ENCODE measurements around the gene PLA2G15. TPM values are rescaled to one million over a fixed set of nuclear protein-coding genes. Genes with fewer than 3 reads are reported as not detected.

PLA2G15 gene
- total and polyA plus RNA-seq, 2 of the 13 experiments (the other 11 are each of a cell fraction or from before 2014, with no cell fraction given): 14.4 to 23.7 TPM

DNA sequence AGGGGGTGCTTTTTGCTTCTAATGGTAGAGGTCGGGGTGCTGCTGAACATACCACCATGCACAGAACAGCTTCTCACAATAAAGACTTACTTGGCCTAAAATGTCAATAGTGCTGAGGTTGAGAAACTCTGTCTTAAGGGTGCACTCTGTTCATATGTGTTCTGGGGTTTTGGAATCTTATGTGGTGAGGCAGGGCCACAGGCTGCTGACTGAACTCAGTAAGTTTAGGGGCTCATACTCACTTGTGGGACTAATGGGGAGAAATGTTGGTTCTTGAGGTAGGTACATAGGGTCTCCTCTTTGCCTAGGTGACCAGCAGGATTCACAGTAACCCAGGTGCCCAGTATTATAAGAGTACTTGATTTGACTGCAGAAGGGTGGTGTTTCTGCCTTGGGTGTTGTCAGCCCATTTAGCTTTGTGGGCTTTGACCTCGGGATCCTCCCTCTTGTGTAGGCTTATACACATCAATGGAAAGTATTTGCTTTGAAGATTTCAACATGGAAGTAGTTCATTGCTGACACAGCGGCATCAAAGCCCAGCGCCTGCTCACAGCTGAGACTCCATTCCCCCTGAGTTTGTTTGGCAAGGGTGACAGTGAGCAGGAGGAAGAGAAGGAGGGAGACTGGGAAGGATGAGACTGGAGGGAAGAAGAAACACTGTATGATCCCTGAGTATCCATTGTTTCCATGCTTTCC is 36.3 kb downstream of the PLA2G15 start (continued):
- peak; percentile 64; the same call in 1 of the 2 replicates for TF ChIP-seq ZMYM2 (CRISPR knock-in tag; IDR thresholded peaks at IDR 0.05)
- TF ChIP-seq TGIF2 (CRISPR knock-in tag; IDR thresholded peaks at IDR 0.05): peak; percentile 97; the same call in 1 of the 2 replicates
- TF ChIP-seq ATF3 (CRISPR knock-in tag; IDR thresholded peaks at IDR 0.05): peak; percentile 84
- TF ChIP-seq CCDC6 (CRISPR knock-in tag; IDR thresholded peaks at IDR 0.05): no peak; the same call in 1 of the 2 replicates
- TF ChIP-seq ZKSCAN5 (CRISPR knock-in tag; IDR thresholded peaks at IDR 0.05): no peak
- TF ChIP-seq ZNF841 (CRISPR knock-in tag; IDR thresholded peaks at IDR 0.05; ENCODE audit: borderline replicate concordance): no peak
- no peak for TF ChIP-seq ATF7-NPFF (CRISPR knock-in tag; IDR thresholded peaks at IDR 0.05; ENCODE audit: low read depth)
- peak; percentile 58; the same call in 1 of the 2 replicates for TF ChIP-seq ZNF747 (CRISPR knock-in tag; IDR thresholded peaks at IDR 0.05; ENCODE audit: borderline replicate concordance)
- peak; percentile 86 for TF ChIP-seq HOXA3 (CRISPR knock-in tag; IDR thresholded peaks at IDR 0.05)
- TF ChIP-seq ZFP62 (CRISPR knock-in tag; IDR thresholded peaks at IDR 0.05): no peak
- no peak for TF ChIP-seq PCBP1 (IDR thresholded peaks at IDR 0.05; ENCODE audit: borderline replicate concordance, low read depth, low read length)
- peak; percentile 97 for TF ChIP-seq ZNF629 (CRISPR knock-in tag; conservative IDR thresholded peaks at IDR 0.05)
- peak; percentile 67; the same call in 1 of the 2 replicates for TF ChIP-seq ZBTB7A (CRISPR knock-in tag; IDR thresholded peaks at IDR 0.05)
- TF ChIP-seq, protein P1, sequence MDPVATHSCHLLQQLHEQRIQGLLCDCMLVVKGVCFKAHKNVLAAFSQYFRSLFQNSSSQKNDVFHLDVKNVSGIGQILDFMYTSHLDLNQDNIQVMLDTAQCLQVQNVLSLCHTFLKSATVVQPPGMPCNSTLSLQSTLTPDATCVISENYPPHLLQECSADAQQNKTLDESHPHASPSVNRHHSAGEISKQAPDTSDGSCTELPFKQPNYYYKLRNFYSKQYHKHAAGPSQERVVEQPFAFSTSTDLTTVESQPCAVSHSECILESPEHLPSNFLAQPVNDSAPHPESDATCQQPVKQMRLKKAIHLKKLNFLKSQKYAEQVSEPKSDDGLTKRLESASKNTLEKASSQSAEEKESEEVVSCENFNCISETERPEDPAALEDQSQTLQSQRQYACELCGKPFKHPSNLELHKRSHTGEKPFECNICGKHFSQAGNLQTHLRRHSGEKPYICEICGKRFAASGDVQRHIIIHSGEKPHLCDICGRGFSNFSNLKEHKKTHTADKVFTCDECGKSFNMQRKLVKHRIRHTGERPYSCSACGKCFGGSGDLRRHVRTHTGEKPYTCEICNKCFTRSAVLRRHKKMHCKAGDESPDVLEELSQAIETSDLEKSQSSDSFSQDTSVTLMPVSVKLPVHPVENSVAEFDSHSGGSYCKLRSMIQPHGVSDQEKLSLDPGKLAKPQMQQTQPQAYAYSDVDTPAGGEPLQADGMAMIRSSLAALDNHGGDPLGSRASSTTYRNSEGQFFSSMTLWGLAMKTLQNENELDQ (CRISPR knock-in tag; IDR thresholded peaks at IDR 0.05; ENCODE audit: borderline replicate concordance): no peak
- peak; percentile 60; the same call in 1 of the 2 replicates for TF ChIP-seq MEF2D (CRISPR knock-in tag; IDR thresholded peaks at IDR 0.05)
- TF ChIP-seq PRPF4 (IDR thresholded peaks at IDR 0.05; ENCODE audit: low read depth, low read length, poor library complexity, severe bottlenecking): no peak
- TF ChIP-seq YEATS4 (CRISPR knock-in tag; IDR thresholded peaks at IDR 0.05; ENCODE audit: borderline replicate concordance): no peak
- no peak for TF ChIP-seq ZNF530 (CRISPR knock-in tag; IDR thresholded peaks at IDR 0.05; ENCODE audit: low read depth)
- TF ChIP-seq, protein P2, sequence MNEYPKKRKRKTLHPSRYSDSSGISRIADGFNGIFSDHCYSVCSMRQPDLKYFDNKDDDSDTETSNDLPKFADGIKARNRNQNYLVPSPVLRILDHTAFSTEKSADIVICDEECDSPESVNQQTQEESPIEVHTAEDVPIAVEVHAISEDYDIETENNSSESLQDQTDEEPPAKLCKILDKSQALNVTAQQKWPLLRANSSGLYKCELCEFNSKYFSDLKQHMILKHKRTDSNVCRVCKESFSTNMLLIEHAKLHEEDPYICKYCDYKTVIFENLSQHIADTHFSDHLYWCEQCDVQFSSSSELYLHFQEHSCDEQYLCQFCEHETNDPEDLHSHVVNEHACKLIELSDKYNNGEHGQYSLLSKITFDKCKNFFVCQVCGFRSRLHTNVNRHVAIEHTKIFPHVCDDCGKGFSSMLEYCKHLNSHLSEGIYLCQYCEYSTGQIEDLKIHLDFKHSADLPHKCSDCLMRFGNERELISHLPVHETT (CRISPR knock-in tag; conservative IDR thresholded peaks at IDR 0.05): no peak; the same call in 1 of the 2 replicates
- peak; percentile 51; the same call in 1 of the 2 replicates for TF ChIP-seq MTERF4 (CRISPR knock-in tag; IDR thresholded peaks at IDR 0.05)
- TF ChIP-seq IKZF5 (CRISPR knock-in tag; IDR thresholded peaks at IDR 0.05): peak; percentile 95
- TF ChIP-seq, protein P3, sequence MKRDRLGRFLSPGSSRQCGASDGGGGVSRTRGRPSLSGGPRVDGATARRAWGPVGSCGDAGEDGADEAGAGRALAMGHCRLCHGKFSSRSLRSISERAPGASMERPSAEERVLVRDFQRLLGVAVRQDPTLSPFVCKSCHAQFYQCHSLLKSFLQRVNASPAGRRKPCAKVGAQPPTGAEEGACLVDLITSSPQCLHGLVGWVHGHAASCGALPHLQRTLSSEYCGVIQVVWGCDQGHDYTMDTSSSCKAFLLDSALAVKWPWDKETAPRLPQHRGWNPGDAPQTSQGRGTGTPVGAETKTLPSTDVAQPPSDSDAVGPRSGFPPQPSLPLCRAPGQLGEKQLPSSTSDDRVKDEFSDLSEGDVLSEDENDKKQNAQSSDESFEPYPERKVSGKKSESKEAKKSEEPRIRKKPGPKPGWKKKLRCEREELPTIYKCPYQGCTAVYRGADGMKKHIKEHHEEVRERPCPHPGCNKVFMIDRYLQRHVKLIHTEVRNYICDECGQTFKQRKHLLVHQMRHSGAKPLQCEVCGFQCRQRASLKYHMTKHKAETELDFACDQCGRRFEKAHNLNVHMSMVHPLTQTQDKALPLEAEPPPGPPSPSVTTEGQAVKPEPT (CRISPR knock-in tag; IDR thresholded peaks at IDR 0.05; ENCODE audit: low read depth): peak; percentile 92

All from HepG2 (cell line).